Ovary (tissue), 3 donors: ENCODE data around the gene ARF6.

Experiments
- EP300 ChIP-seq: sonication (generic); formaldehyde crosslinking; IDR thresholded peaks from one replicate; pipeline ENCODE4 v1.6.1; 2017; ENCODE audit warnings: antibody characterized with exemption
- POLR2A ChIP-seq: fragments of 450-650 bp; IDR thresholded peaks from one replicate; pipeline ENCODE4 v1.6.1; 2017; ENCODE audit warnings: antibody characterized with exemption, mild to moderate bottlenecking, moderate library complexity
- TF ChIP-seq, protein P1 (sequence below), 3 donors: fragments of 450-650 bp in 2 of 3; fragments of 200-600 bp in 1 of 3; IDR thresholded peaks; one replicate each; pipeline versions ENCODE4 v1.5.1 to v1.8.0; 2016 to 2022; ENCODE audit warnings: antibody characterized with exemption in 3 of 3, mild to moderate bottlenecking in 1 of 3
- donor health status: DM: no; HTN: no; CAD: no.

- no peak for TF ChIP-seq EP300
- TF ChIP-seq, protein P1, sequence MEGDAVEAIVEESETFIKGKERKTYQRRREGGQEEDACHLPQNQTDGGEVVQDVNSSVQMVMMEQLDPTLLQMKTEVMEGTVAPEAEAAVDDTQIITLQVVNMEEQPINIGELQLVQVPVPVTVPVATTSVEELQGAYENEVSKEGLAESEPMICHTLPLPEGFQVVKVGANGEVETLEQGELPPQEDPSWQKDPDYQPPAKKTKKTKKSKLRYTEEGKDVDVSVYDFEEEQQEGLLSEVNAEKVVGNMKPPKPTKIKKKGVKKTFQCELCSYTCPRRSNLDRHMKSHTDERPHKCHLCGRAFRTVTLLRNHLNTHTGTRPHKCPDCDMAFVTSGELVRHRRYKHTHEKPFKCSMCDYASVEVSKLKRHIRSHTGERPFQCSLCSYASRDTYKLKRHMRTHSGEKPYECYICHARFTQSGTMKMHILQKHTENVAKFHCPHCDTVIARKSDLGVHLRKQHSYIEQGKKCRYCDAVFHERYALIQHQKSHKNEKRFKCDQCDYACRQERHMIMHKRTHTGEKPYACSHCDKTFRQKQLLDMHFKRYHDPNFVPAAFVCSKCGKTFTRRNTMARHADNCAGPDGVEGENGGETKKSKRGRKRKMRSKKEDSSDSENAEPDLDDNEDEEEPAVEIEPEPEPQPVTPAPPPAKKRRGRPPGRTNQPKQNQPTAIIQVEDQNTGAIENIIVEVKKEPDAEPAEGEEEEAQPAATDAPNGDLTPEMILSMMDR (IDR thresholded peaks at IDR 0.05), result no peak
- no peak for TF ChIP-seq POLR2A
These were observed 32.0 kb downstream of the ARF6 start for GRCh38 chr14:49924852-49925251.
